ENCODE data around the gene SPPL2C.

The SPPL2C gene

DNA sequence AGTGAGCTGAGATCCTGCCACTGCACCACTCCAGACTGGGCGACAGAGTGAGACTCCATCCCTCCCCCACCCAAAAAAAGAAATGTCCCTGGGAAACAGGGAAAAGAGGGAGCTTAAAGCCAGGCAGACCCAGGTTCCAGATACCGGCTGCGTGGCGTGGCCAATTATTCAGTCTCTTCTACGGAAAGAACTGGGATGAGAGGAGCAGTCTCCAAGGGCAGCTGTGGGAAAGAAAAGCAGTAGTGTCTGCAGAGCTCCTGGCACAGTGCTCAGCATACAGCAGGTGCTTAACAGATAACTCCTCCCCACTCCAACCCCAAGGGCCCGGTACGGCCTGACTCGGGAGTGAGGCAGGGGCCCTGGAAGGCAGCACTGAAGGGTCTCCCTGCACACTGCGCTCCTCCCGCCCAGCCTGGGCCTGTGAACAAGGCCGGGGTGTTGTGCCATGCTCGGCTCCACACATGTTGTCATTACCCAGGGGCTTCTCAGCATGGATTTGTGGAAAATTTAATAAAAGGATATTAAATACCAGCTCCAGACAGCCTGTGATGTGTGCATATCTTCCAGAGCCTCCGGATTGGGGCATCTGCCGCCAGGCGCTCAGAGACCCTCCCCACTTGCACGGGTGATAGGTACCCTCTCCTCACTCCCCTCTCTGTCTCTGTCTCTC, 17.6 kb upstream of the SPPL2C start:
- H3K4me3 ChIP-seq (ENCODE audit: control insufficient read depth, low read depth, low read length): no peak overlapping the region
- TF ChIP-seq CTCF (conservative IDR thresholded peaks at IDR 0.05; ENCODE audit: control insufficient read depth, insufficient read depth, low read depth, low read length): no peak
- DNase-seq (ENCODE audit: low read depth): no peak

DNA sequence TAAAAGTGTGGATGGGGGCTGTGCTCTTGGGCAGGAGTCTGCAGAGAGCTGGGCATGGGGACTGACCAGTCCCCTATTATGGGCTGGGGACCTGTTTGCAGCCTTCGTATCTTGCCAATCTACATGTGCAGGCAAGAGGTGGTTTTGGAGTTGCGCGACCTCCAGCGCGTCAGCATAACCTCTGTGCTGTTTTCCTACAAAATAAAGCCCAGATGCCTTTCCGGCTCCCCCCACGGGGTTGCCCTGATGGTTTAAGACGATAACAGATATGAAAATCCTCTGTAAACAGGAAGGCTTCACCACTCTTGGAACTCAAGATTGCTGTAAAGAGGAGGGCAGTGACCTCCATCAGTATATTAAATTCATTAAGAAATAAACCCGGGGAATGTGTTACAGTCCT, 16.5 kb upstream of the SPPL2C start:
- no peak for TF ChIP-seq CTCF (conservative IDR thresholded peaks at IDR 0.05; ENCODE audit: control insufficient read depth, insufficient read depth, low read depth, low read length)

DNA sequence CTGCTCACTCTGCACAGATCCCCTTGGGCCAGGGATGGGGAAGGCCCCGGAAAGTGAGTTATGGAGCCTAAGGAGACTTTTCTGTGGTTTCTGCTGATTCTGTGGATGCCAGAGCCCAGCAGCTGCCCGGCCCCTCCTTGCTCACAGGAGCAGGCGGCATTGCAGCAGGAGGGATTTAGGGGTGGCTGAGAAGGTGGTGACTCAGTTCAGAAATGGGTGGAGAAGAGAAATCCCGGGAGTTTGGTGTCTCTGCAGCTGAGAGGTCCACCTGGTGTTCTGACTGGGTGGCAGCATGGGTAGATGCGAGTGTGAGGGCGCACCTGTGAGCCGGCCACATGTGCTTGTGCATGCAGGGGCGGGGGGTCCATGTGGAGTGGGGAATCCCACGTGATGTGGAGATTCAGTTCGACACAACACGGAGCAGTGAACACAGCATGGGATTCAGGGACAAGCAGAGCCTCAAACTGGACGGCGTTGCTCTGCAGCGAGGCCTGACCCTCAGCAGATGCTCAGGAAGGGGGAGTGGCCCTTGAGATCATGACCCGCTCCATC, 16.0 kb upstream of the SPPL2C start:
- TF ChIP-seq CTCF (conservative IDR thresholded peaks at IDR 0.05; ENCODE audit: control insufficient read depth, insufficient read depth, low read depth, low read length): no peak
- DNase-seq (ENCODE audit: low read depth): no peak
- no peak overlapping the region for H3K4me3 ChIP-seq (ENCODE audit: control insufficient read depth, low read depth, low read length)

More for the DNA sequence above, 16.5 kb upstream of the SPPL2C start:
- DNase-seq (ENCODE audit: low read depth): no peak
- no peak overlapping the region for H3K4me3 ChIP-seq (ENCODE audit: control insufficient read depth, low read depth, low read length)

DNA sequence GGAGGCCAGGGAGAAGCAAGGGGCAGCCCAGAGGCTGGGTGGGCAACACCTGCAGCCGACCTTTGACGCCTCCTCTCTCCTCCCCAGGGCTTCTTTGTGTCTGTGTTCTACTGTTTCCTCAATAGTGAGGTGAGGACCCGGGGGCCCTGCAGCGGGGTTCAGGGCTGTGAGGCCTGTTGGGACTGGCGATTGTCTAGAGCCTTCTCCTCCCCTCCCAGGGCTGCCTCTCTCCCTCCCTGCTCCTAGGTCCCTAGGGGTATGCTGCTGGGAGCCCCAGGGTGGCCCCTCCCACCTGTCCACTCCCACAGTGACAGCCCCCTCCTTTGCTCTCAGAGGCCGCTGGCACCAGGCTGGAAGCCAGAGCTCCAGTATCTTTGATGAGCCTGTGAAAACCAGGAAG, 10.8 kb upstream of the SPPL2C start:
- no peak for DNase-seq (ENCODE audit: low read depth)
- H3K4me3 ChIP-seq (ENCODE audit: control insufficient read depth, low read depth, low read length): no peak overlapping the region
- no peak for TF ChIP-seq CTCF (conservative IDR thresholded peaks at IDR 0.05; ENCODE audit: control insufficient read depth, insufficient read depth, low read depth, low read length)

- no peak overlapping the region for H3K4me3 ChIP-seq (ENCODE audit: control insufficient read depth, low read depth, low read length)
- TF ChIP-seq CTCF (conservative IDR thresholded peaks at IDR 0.05; ENCODE audit: control insufficient read depth, insufficient read depth, low read depth, low read length): no peak
- no peak for DNase-seq (ENCODE audit: low read depth)
These were observed 9.9 kb upstream of the SPPL2C start for GRCh38 chr17:45834471-45835396.

DNA sequence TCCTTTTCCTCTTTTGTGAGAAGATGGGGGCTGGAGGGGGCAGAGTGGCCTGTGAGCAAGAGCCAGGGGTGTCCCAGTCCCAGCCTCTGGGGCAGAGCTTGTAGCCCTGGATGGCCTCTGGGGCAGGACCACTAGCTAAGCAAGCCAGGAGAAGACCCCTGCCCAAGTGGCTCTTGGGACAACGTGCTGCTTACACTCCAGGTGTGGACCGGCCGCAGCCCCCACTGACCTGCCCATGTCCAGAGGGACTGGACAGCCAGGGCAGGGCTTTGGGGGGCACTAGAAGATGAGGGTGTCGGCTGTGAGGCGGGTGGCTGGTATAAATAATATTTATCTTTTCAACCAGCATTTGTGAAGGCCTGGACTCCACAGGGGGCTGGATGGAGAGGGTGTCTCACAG, 9.2 kb upstream of the SPPL2C start:
- no peak overlapping the region for H3K4me3 ChIP-seq (ENCODE audit: control insufficient read depth, low read depth, low read length)
- no peak for DNase-seq (ENCODE audit: low read depth)
- TF ChIP-seq CTCF (conservative IDR thresholded peaks at IDR 0.05; ENCODE audit: control insufficient read depth, insufficient read depth, low read depth, low read length): no peak

Data from fibroblast of mammary gland (primary cell).